Measurements from ENCODE around the gene CBX1. TPM values are rescaled to one million over a fixed set of nuclear protein-coding genes. Genes with fewer than 3 reads are reported as not detected.
A peak's percentile ranks its signal among the peaks of the same experiment; 100 is the strongest.

Gene CBX1
- total RNA-seq, 2 experiments from 2014 or later, result 52.3 to 53.0 TPM

DNA sequence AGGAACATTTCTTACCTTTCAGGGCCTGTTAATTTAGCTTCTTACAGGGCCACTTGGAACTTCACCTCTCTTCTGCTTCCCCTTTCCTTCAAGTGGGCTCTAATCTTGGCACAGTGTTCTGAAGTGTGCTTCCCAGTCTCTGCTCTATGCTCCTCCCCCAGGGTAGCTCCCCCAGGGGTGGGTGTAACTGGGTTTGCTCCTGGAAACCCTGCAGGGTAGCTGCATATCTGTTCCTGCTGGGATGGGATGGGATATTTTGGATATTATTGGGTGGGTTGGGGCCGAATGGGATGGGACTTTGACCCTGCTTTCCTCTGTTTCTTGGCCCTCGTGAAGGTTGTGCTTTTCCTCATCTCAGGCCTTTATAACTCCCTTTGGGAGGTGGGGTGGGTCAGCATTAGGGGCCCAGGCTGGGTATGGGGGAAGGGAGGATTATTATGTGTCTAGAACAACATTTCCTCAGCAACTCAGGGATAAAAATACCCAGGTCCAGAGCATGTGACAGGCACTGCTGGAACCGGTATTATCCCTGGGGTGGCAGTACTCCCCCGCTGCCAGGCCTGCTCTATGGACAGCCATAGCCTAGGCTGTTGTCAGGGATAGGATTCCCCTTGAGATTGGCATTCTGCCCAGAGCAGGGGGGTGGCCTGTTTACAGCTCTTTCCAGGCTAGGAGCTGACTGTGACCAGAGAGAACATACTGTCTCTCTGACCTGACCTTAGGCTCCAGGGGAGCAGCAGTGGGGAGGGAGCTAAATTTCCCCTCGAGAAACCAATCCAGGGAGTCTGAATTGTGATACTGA, 48.1 kb downstream of the CBX1 start:
- Mint-ChIP-seq H3K9me3 (no peaks in the 10 kb centered on the region), H3K4me1 (ENCODE audit: low read depth) (peaks cover 63% of the 10 kb centered on the region), H3K27ac (peak overlapping the region; percentile 66), H3K27me3 (no peaks in the 10 kb centered on the region), H3K36me3 (ENCODE audit: low read depth) (peaks cover 69% of the 10 kb centered on the region), H3K4me3 (peak overlapping the region; percentile 6)
- DNase-seq, result no peak
- intact Hi-C loops (cut with micrococcal nuclease), result no loop called here
- ChIA-PET CTCF (interaction anchor here (0.9 to 2.7 kb wide), 4 partner anchors 13 to 26 kb away, joined by 3 to 8 read pairs (median 4); partner anchors contain the start of gene COPZ2), POLR2A (interaction anchor here (0.6 kb wide), 1 partner anchor 8 kb away, joined by 3 read pairs; no protein-coding TSS in a partner anchor)
- no peak for ATAC-seq
- TF ChIP-seq, protein P1, sequence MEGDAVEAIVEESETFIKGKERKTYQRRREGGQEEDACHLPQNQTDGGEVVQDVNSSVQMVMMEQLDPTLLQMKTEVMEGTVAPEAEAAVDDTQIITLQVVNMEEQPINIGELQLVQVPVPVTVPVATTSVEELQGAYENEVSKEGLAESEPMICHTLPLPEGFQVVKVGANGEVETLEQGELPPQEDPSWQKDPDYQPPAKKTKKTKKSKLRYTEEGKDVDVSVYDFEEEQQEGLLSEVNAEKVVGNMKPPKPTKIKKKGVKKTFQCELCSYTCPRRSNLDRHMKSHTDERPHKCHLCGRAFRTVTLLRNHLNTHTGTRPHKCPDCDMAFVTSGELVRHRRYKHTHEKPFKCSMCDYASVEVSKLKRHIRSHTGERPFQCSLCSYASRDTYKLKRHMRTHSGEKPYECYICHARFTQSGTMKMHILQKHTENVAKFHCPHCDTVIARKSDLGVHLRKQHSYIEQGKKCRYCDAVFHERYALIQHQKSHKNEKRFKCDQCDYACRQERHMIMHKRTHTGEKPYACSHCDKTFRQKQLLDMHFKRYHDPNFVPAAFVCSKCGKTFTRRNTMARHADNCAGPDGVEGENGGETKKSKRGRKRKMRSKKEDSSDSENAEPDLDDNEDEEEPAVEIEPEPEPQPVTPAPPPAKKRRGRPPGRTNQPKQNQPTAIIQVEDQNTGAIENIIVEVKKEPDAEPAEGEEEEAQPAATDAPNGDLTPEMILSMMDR (IDR thresholded peaks at IDR 0.05), result no peak

DNA sequence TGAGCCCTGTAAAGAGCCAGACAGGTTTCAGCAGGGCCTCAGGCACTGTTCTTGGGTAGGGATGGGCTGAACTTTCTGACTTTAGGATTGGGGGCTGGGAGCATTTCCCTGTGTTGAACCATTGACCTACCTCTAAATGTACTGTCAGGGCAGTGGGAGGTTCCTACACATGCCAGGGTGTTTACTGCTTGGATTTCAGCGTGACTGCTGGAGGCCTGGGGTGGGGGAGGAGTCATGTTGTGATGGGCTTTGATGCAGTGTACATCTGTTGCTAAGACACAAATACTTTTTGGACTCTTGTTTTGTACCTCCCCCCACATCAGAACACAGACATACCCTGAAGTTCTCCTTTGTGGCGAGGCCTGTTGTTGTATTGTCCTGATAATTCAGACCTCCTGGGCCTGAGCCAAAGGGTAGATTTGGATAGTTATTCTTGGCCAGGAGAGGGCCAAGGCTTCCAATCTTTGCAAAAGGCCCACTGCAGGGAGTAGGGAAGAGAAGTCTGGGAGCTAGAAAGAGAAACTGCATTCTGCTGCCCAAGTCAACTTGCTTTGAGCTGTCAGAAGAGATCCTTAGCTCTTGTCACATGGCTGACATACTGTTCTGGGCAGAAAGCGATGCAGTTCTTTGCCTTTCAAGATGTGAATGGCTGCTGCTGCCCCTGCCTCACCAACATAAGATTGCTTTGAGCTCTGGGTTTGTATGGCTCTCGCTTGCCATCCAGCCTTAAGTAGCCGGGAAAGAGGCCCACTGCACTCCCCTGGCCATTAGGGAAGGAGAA, 49.4 kb downstream of the CBX1 start:
- H3K27me3 Mint-ChIP-seq, result no peaks in the 10 kb centered on the region
- intact Hi-C loops (cut with micrococcal nuclease), result no loop called here
- H3K36me3 Mint-ChIP-seq (ENCODE audit: low read depth), result peaks cover 60% of the 10 kb centered on the region
- CTCF ChIA-PET, result interaction anchor here (0.9 to 2.7 kb wide), 3 partner anchors 15 to 25 kb away, joined by 3 to 8 read pairs (median 5); partner anchors contain the start of gene COPZ2
- H3K4me1 Mint-ChIP-seq (ENCODE audit: low read depth), result peaks cover 63% of the 10 kb centered on the region
- H3K4me3 Mint-ChIP-seq, result peak overlapping the region; percentile 96
- POLR2A ChIA-PET, result no interaction called here
- H3K9me3 Mint-ChIP-seq, result no peaks in the 10 kb centered on the region
- DNase-seq (no peak), ATAC-seq (no peak)
- H3K27ac Mint-ChIP-seq, result peak overlapping the region; percentile 69
- TF ChIP-seq, protein P1 (IDR thresholded peaks at IDR 0.05), result no peak

- peaks cover 59% of the 10 kb centered on the region for H3K36me3 Mint-ChIP-seq (ENCODE audit: low read depth)
- ChIA-PET POLR2A (no interaction called here), CTCF (interaction anchor here (10.1 kb wide), 1 partner anchor 25 kb away, joined by 101 read pairs; no protein-coding TSS in a partner anchor)
- no peak for DNase-seq
- H3K27ac Mint-ChIP-seq, result peak overlapping the region; percentile 69
- intact Hi-C loops (cut with micrococcal nuclease), result no loop called here
- TF ChIP-seq, protein P1 (IDR thresholded peaks at IDR 0.05), result no peak
- peaks cover 63% of the 10 kb centered on the region for H3K4me1 Mint-ChIP-seq (ENCODE audit: low read depth)
- no peaks in the 10 kb centered on the region for H3K9me3 Mint-ChIP-seq
- peak overlapping the region; percentile 96 for H3K4me3 Mint-ChIP-seq
- ATAC-seq, result no peak
- H3K27me3 Mint-ChIP-seq, result no peaks in the 10 kb centered on the region
Measured at GRCh38 chr17:48051283-48051682, 50.0 kb downstream of the CBX1 start.

GRCh38 chr17:48048384-48049126, 52.7 kb downstream of the CBX1 start:
- TF ChIP-seq, protein P1 (IDR thresholded peaks at IDR 0.05), result no peak
- no peaks in the 10 kb centered on the region for H3K27me3 Mint-ChIP-seq
- peak overlapping the region; percentile 96 for H3K4me3 Mint-ChIP-seq
- no peaks in the 10 kb centered on the region for H3K9me3 Mint-ChIP-seq
- H3K4me1 Mint-ChIP-seq (ENCODE audit: low read depth), result peaks cover 57% of the 10 kb centered on the region
- ChIA-PET CTCF (interaction anchor here (0.8 to 10.1 kb wide), 14 partner anchors 8 to 105 kb away, joined by 3 to 101 read pairs (median 4); partner anchors contain the start of genes CDK5RAP3 and COPZ2), POLR2A (interaction anchor here (1.1 to 9.7 kb wide), 9 partner anchors 10 to 76 kb away, joined by 4 to 82 read pairs (median 9); partner anchors contain the start of genes COPZ2 and SNX11)
- H3K36me3 Mint-ChIP-seq (ENCODE audit: low read depth), result peaks cover 53% of the 10 kb centered on the region
- ATAC-seq (peak; percentile 24), DNase-seq (peak; percentile 65)
- intact Hi-C loops (cut with micrococcal nuclease), result no loop called here
- peak overlapping the region; percentile 98 for H3K27ac Mint-ChIP-seq

Data from activated CD8-positive, alpha-beta T cell treated with anti-CD3 and anti-CD28 coated beads for 36 hours (primary cell).